ENCODE results near the gene DGCR8.
"Not testable (repeated sequence)": the region's sequence is repeated elsewhere in the genome, so short reads cannot be mapped to it uniquely, and the experiment has no call there.

Gene DGCR8

DNA sequence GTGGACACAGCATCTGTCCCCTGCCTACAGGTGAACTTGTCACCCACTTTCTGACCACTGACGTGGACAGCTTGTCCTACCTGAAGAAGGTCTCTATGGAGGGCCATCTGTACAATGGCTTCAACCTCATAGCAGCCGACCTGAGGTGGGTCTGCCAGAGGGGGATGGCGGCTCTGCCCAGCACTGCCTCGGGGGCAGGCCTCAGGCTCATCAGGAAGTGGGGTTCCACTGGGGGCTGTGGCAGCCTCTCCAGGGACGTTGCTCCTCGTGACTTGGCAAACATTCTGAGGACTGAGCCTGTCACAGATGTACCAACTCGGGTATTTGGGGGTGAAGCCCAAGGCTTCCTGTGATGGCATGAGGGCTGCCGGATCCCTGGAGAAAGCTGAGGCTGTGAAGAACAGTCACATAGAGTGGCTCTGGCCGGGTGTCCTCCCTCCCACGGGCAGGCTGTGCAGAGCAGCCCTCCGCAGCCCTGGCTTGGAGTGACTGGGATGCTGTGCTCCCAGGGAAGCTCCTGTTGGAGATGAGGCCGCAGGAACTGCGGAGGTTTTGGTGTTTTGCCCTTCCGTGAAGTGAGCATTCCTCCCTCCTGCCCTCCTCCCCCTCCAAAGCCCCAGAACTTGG is 26.5 kb upstream of the DGCR8 start:
- DNase-seq = no peak

DNA sequence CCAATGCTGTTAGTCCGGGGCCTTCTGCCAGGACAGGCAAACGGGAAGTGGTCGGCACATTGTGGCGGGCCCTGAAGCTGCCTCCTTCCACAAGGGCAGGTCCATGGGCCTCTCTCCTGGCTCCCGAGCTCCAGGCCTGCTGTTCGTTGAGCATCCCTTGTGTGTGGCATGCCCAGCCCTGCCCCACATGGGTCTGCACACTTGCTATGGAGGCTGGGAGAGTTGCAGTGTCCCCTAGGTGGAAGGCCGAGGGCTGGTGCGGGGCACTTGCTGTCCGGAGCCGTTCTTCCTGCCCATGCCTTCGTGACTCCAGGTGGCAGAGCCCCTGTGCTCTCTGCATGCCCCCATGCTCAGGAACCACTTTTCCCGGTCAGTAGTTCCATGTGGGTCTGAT is 26.0 kb upstream of the DGCR8 start:
- DNase-seq = no peak

DNA sequence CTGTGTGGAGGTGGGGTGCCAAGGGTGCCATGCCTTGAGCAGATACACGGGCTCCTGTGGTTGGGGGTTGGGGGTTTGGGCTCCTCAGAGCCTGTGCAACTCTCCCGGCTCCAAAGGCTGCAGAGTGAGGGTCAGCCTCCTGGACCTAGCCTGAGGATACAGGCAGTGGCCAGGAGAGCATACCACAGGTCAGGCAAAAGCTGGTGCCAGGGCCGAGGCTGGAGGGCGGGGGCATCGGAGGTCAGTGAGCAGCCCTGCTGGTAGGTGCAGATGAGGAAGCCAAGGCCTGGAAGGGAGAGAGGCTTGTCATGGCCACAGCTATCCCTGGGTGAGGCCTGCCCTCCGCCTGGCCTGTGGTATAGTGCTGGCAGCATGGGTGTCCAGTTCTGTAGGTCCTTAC is 25.6 kb upstream of the DGCR8 start:
- DNase-seq = no peak

DNA sequence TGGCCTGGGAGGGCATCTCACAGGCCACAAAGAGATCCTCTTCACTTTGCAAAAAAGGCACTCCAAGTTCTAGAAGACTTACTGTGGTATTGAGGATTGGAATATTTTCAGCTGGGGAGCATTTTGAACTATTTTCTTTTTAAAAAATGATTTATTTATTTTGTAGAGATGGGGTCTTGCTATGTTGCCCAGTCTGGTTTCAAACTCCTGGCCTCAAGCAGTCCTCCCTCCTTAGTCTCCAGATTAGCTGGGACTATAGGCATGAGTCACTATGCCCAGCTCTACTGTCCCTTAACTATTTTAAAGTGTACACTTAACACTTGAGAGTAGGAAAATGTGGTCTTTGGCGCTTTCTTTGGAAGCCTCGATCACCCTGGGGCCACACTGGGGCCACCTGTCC is 24.9 kb upstream of the DGCR8 start:
- no peak for DNase-seq

DNA sequence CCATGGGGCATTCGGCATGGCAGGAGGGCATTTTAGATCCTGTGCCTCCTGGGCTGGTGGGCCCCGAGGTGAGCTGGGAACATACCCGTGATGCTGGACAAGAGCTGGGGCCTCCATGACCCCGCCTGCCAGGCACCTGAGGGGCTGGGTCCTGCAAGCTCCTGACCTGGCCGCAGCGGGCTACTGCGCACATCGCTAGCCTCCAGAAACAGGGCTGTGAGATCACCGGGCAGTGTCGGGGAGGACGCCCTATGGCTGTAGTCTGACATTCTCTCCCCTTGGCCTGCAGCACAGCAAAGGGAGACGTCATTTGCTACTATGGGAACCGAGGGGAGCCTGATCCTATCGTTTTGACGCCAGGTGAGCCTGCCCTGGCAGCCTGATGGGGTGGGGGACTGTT is 24.4 kb upstream of the DGCR8 start:
- no peak for DNase-seq

DNA sequence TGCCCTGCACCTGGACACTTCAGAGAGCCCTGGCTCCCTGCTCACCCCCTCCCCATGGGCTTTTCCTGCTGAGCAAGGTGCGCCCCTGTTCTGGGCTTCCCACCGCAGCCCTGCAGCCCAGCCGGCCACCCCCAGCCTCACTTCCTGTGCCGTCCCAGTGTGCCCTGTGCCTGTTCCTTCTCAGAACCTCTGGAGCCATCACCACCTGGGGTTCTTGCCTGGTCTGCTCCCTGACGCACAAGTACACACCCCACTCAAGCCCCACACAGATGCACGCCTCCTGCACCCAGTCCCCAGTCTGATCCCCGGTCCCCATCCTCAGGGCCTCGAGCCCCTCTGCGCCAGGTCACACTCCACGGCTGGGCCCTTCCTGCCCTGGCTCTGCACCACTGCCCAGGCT is 23.9 kb upstream of the DGCR8 start:
- DNase-seq = no peak

DNA sequence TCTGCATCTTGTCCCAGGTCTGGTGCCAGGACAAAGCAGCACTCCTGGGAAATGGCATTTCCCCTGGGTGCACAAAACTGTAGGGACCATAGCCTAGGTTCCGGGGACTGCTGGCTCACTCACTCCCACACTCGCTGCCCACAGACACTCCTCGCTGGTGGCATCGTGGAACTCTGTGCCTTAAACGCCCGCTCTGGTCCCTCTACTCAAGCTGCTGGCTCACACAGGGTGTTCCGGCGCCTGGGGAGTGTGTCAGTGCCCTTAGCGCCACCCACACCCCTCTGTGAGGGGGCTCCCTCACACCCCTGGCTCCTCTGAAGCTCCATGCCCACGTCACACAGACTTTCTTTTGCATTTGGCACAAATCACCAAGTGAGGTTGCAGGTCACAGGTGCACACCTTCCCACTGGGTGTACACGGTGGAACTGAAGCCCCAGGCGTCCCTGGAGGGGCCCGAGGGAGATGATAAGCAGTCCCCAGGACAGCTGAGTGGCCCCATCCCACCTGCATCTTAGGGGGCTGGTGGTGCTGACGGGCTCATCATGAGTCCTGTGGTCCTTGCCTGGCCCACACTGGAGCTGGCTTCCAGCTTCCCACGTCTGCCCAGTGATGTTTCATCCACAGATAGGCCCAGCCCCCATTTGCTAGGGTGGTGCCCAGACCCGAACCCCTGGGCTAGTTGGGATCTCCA is 23.2 kb upstream of the DGCR8 start:
- DNase-seq = no peak

DNA sequence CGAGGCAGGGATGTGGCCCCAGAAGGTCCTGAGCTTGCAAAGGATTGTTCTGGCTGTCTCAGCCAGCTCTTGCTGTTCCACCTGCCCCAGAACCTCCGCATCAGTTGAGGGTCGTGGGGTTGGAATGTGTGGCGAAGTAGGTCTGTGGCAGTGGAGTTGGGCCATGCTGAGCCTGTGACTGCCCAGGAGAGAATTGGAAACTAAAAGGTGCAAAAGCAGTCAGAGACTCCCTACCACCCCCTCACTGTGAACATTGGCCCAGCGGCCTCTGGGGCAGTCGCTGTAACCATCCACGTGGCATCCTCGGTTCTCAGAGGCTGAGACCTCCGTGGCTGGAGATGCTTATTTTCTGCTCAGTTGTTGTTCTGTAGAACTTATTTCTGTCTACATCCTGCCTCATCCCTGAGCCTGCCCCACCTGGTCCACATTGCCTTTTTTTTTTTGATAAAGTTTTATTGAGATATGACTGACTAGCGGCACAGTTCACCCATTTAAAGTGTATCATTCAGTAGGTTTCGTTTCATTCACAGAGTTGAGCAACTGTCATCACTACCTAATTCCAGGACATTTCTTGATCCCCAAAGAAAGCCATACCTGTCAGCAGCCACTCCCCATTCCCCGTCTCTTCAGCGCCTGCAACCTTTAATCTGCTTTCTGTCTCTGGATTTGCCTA is 22.3 kb upstream of the DGCR8 start:
- no peak for DNase-seq

DNA sequence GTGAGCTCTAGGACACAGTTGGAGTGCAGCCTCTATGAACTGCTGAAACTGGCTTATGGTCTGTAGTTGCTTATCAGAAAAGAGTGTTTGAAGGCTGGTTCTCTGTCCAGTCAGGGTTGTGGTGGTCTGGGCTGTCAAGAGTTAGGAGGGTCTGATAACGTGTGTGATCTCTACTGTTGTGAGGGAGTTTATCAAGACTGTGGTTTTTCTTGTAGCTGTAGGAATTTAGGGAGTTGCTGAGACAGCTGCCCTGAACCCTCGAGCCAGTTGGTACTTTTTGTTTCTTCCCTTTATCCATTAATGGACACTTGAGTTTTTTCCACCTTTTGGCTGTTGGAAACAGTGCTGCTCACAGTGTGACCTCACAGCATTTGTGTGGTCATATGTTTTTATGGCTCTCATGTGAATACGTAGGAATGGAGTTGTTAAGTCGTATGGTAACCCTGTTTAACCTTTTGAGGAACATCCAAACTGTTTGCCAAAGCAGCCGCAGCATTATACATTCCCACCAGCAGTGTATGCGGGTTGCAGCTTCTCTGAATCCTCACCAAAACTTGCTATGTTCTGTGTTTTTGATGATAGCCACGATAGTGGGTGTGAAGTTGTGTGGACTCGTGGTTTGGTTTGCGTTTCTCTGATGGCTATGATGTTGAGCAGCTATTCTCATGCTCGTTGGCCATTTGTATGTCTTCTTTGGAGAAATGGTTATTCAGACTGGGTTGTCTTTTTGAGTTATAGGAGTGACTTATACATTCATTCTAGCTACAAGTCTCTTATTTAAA is 20.9 kb upstream of the DGCR8 start:
- no peak for DNase-seq

DNA sequence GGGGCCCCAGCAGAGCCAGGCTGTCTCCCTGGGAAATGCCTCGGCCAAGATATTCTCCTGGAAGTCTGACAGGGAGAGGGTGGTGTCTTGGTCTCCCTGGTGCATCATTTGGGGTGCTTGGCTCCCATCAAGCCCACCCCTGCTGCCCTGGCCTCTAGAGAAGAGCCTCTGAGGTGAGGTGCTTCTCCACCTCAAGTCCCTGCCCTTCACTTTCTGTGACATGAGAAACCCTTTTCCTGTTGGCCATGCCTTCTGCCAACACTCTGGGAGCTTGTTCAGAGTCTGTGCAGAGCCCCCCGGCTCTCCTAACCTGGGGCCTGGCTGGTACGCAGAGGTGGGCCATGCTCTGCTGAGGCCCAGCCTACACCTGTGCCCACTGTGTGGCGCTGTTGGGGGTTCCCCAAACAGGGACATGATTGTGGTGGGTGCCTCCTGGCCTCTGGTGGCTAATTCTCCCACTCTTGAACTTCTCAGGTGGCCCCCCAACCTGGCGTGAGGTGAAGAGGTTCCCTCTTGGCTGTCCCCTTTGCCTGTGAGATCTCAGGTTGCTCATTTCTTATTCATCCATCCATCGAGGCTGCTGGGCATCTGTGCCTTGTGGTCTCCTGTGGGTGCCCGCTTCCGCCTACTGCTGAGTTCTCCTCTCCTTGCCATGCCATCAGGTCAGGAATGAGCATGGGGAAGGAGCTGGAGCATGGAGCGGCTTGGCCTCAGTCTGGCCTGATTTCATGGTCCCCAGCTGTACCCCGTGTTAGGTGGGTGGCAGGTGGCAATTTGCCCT is 19.2 kb upstream of the DGCR8 start:
- no peak for DNase-seq

DNA sequence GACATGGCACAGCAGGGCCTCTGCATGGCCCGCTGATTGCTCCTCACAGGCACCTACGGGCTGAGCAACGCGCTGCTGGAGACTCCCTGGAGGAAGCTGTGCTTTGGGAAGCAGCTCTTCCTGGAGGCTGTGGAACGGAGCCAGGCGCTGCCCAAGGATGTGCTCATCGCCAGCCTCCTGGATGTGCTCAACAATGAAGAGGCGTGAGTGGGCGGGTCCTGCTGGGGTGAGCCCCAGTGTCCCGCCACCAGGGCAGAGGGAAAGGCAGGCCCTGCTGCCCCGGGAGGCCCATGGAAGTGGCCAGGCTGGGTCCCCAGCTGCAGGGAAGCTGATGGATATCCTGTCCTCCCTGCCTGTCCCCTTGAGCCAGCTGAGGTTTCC is 18.6 kb upstream of the DGCR8 start:
- no peak for DNase-seq

DNA sequence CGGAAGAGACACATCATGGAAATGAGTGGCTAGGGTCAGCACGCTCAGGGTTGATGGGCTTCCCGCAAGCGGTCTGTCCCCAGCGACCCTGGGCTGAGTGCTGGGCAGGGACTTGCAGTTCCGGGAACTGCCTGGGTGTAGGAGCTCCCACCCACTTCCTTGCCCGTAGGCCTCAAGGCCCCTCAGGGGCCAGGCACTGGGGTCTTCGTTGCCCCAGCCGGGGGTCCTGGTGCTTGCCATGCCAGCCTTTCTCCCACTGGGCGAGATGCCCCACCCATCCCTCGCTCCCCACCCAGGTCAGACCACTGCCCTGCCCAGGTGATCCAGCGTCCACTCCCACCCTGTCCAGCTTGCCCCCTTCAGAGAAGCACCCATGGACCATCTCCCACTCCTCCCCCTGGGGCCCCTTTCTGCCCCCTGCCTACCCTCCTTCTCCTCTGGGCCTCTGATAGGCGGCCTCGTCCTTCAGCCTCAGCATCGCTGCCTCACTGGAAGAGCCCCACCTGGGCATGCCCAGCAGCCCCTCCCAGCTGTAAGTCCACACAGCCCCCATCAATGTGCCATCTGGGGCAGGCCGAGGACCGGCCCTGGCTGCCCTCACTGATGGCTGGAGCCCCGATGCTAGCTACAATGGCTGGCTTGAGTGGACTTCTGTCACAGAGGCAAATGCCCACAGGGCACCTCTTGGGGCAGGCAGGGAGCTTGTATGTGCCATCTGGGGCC is 17.8 kb upstream of the DGCR8 start:
- no peak for DNase-seq

DNA sequence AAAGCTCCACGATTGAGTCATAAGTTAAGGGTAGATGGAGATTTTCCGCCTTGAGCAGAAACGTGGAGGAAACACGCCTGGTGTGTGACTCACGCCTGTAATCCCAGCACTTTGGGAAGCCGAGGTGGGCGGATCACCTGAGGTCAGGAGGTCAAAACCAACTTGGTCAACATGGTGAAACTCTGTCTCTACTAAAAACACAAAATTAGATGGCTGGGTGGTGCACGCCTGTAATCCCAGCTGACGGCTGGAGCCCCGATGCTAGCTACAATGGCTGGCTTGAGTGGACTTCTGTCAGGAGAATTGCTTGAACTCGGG is 17.3 kb upstream of the DGCR8 start:
- no peak for DNase-seq

DNA sequence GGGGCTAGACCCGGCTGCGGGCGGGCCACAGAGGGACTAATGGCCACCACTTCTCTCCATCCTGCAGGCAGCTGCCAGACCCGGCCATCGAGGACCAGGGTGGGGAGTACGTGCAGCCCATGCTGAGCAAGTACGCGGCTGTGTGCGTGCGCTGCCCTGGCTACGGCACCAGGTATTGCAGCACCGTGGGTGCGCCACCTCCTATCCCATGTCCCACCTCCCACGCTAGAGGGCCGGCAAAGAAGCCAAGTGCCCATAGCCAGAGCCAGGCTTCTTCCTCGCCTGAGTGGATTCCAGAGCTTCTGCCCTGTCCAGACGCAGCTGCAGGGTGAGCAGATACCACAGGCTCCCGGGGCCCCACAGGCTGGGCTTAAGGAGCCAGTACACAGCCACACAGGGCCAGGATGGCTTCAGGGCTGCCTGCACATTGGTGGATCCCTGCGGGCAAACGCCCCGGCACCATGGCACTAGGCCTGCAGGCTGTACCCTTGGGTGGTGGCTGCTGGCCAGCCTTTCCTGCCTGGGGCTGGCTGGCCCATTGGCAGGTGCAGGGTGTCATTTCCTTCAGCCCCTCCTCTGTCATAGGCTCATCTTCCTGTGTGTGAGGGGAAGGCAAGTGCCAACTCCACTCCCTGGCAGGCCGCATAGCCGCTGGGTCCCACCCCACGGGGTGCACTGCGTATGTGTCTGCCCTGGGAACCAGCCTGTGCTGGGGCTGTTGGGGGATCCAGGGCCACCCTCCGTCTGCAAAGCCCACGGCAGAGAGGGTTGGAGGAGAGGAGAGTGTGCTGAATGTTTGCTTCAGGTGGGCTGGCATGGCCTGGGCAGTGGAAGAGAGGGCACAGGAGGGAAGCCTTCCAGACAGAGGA is 16.5 kb upstream of the DGCR8 start:
- no peak for DNase-seq

DNA sequence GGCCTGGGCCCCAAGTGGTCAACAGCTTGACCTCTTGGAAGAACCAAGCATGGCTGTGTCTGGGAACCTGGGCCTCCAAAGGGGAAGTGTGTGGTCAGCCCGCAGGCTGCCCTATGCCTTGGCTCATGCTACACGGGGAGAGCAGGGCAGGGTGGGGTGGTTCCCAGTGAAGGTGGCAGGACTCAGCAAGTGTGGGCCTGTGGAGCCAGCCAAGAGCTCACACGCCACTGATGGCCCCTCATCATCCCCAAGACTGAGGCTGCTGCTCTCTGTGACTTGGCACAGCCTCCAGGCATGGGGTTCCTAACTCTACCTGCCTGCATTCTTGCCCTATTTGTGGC is 15.9 kb upstream of the DGCR8 start:
- DNase-seq = no peak

DNA sequence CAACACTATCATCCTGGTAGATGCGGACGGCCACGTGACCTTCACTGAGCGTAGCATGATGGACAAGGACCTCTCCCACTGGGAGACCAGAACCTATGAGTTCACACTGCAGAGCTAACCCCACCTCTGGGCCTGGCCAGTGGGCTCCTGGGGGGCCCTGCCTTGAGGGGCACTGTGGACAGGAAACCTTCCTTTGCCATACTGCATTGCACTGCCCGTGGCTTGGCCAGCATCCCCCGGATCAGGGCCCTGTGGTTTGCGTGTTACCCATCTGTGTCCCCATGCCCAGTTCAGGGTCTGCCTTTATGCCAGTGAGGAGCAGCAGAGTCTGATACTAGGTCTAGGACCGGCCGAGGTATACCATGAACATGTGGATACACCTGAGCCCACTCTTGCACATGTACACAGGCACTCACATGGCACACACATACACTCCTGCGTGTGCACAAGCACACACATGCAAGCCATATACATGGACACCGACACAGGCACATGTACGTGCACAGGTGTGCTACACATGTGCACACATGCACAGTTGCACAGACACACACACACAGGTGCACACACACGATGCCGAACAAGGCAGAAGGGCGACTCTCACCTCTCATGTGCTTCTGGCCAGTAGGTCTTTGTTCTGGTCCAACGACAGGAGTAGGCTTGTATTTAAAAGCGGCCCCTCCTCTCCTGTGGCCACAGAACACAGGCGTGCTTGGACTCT is 15.3 kb upstream of the DGCR8 start:
- no peak for DNase-seq

DNA sequence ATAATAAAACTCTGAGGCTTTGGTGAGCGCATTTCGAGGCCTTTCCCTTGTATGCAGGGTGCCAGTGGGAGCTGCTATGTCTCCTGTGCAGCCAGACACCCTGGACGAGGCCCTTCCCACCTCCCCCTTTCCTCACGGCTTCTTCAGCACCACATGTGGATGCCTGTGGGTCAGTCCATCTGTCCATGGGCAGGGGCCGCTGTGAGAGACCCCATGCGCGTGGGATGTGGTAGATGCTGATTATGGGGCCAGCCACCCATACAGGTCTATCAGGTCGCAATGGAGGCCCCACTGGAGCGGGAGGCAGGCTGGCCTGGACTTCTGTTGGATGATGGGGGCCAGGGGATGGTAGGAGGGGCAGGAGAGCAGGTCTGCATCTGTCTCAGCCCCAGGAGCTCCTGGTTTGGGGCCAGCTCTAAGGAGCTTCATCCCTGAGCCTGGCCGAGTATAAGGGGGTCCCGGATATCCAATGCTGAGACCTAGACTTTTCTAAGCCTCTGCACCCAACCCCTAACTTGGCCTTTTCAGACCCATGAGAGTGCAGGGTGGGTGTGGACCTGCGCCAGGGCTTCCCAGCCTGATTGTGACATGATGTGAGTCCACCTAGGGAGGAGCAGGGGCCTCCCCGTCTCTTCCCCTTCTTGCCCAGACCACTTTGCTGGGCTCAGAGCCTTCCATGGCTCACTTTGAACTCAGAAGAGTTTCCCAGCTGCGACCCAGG is 14.0 kb upstream of the DGCR8 start:
- DNase-seq = no peak

DNA sequence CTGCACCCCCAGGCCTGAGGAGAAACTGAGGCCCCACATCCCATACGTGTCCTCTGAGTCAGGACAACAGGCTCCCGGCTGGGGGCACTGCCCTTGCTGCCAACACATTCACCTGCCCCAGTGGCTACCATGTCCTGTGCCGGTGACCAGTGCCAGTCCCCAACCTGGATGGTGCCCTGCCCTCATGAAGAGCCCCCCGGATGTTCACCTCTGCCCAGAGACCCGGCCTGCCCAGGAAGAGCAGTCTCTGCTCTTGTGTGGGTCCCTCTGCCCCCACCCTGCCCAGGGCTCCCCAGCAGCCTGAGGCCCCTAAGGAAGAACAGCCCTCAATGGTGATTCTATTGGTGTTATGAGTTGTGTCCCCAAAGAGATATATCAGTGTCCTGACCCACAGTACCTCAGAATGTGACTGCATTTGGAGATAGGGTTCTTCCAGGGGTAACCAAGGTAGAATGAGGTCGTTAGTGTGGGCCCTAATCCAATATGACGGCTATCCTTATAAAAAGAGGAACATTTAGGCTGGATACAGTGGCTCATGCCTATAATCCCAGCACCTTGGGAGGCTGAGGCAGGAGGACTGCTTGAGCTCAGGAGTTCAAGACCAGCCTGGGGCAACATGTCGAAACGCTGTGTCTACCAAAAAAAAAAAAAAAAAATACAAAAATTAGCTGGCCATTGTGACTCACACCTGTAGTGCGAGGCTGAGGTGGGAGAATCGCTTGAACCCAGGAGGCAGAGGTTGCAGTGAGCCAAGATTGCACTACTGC is 13.2 kb upstream of the DGCR8 start:
- no peak for DNase-seq

DNA sequence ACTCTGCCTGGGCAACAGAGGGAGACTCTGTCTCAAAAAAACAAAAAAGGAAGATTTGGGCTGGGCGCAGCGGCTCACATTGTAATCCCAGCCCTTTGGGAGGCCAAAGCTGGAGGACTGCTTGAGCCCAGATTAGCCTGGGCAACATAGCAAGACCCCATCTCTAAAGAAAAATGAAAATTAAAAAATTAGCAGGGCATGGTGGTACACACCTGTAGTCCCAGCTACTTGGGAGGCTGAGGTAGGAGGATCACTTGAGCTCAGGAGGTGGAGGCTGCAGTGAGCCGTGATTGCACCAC is 12.7 kb upstream of the DGCR8 start:
- not testable (repeated sequence) for DNase-seq

DNA sequence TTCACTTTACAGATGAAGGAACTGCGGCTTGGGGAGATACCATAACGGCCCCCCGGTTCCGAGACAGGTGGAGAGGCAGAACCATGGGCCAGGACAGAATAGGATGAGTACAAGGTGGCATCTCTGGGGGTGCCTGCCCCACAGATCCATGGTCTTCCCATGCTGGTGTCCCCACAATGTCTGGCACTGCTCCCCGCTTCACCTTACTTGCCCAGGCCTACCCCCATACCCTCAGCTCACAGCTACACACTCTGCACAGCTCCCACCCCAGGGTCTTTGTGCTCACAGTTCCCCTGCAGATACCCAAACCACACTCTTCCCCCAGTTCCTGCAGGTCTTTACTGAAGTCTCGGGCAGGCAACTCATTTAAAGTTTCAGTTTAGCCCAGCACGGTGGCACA is 11.4 kb upstream of the DGCR8 start:
- DNase-seq = no peak

Data from activated CD4-positive, alpha-beta T cell treated with anti-CD3 and anti-CD28 coated beads for 4 hours (primary cell).